PC-3 (cell line): ENCODE measurements around the gene APOE. TPM values are rescaled to one million over a fixed set of nuclear protein-coding genes. Genes with fewer than 3 reads are reported as not detected.

Experiments used
- ATAC-seq: fragments of 200-7000 bp; cut with Tn5 transposase; 2 replicates; pipeline ENCODE4 v1.9.1; 2020; ENCODE audit warnings: mild to moderate bottlenecking, moderate library complexity
- BruUV-seq: library from RNA; stranded (reverse); fragments of 400-500 nt; replicated peaks from 2 replicates; lab custom pipeline; 2021; lab: Mats Ljungman, UMichigan
- CTCF ChIA-PET: fragments of 300-600 bp; sonication (Branson Sonifier 250); formaldehyde crosslinking; loops from one replicate; lab custom pipeline; 2022; ENCODE audit warnings: antibody characterized with exemption; lab: Charles Lee
- POLR2A ChIA-PET: fragments of 300-600 bp; sonication (Branson Sonifier 250); formaldehyde crosslinking; loops from one replicate; lab custom pipeline; 2022; ENCODE audit warnings: antibody characterized with exemption; ENCODE audit not compliant: unreplicated experiment; lab: Charles Lee
- DNase-seq: peaks from one replicate; pipeline ENCODE4 v3.0.0-alpha.2; 2015
- H2AFZ ChIP-seq: fragments of 300-600 bp; sonication (generic); 2 replicates; pipeline ENCODE4 v1.6.0; 2016; ENCODE audit warnings: antibody characterized with exemption, low read length
- H3F3A ChIP-seq: fragments of 300-600 bp; sonication (generic); one replicate; pipeline ENCODE4 v1.6.0; 2017; ENCODE audit warnings: antibody characterized with exemption, low read length, control low read depth, mild to moderate bottlenecking; ENCODE audit not compliant: unreplicated experiment
- H3K27ac ChIP-seq: fragments of 300-600 bp; sonication (generic); 2 replicates; pipeline ENCODE4 v1.5.1; 2016; ENCODE audit warnings: mild to moderate bottlenecking, low read length
- H3K27me3 ChIP-seq: fragments of 300-600 bp; sonication (generic); 2 replicates; pipeline ENCODE4 v1.6.1; 2016; ENCODE audit warnings: low read length, mixed read lengths
- H3K36me3 ChIP-seq: fragments of 300-600 bp; sonication (generic); 2 replicates; pipeline ENCODE4 v1.6.1; 2016; ENCODE audit warnings: low read depth, mixed run types, low read length, mixed read lengths
- H3K4me1 ChIP-seq: fragments of 300-600 bp; sonication (generic); 2 replicates; pipeline ENCODE4 v1.5.1; 2016; ENCODE audit warnings: low read length; ENCODE audit not compliant: insufficient read depth
- H3K4me2 ChIP-seq: fragments of 300-600 bp; sonication (generic); 2 replicates; pipeline ENCODE4 v1.6.0; 2016; ENCODE audit warnings: low read length
- H3K4me3 ChIP-seq: fragments of 300-600 bp; sonication (generic); 2 replicates; pipeline ENCODE4 v1.5.1; 2016; ENCODE audit warnings: mild to moderate bottlenecking, low read length, mixed read lengths
- H3K79me2 ChIP-seq: fragments of 300-600 bp; sonication (generic); 2 replicates; pipeline ENCODE4 v1.6.1; 2017; ENCODE audit warnings: low read length, mixed read lengths
- H3K9ac ChIP-seq: fragments of 300-600 bp; sonication (generic); 2 replicates; pipeline ENCODE4 v1.6.0; 2016; ENCODE audit warnings: mild to moderate bottlenecking, low read length
- H3K9me2 ChIP-seq: fragments of 300-600 bp; sonication (generic); replicated peaks from 2 replicates; pipeline ENCODE4 v1.6.1; 2016; ENCODE audit warnings: mixed run types, low read length, mixed read lengths
- H3K9me3 ChIP-seq: fragments of 300-600 bp; sonication (generic); 2 replicates; pipeline ENCODE4 v1.6.1; 2016; ENCODE audit warnings: low read length, mixed read lengths
- H4K20me1 ChIP-seq: fragments of 300-600 bp; sonication (generic); 2 replicates; pipeline ENCODE4 v1.6.1; 2016; ENCODE audit warnings: low read length, mixed read lengths
- EZH2 ChIP-seq: fragments of 300-600 bp; sonication (generic); IDR thresholded peaks from one replicate; pipeline ENCODE4 v1.6.1; 2017; ENCODE audit warnings: antibody characterized with exemption, mild to moderate bottlenecking, low read length; ENCODE audit not compliant: unreplicated experiment
- EZH2phosphoT487 ChIP-seq: fragments of 300-600 bp; sonication (generic); IDR thresholded peaks from 2 replicates; pipeline ENCODE4 v1.6.1; 2018; ENCODE audit warnings: mild to moderate bottlenecking, antibody characterized with exemption, low read length, borderline replicate concordance
- intact Hi-C: fragments of 100-400 bp; cut with micrococcal nuclease; formaldehyde crosslinking; loops from 2 replicates; pipeline ENCODE4 v1.9.0; 2023
- total RNA-seq: library from RNA; depleted of rRNA; stranded (reverse); fragments of >200 nt; gene quantifications from 2 replicates; pipeline ENCODE4 v1.2.3, GENCODE V29; 2014
- TF ChIP-seq, protein P1 (sequence below): fragments of 300-600 bp; sonication (generic); conservative IDR thresholded peaks from 2 replicates; pipeline ENCODE4 v1.5.1; 2017; ENCODE audit warnings: antibody characterized with exemption, low read depth, mild to moderate bottlenecking, low read length

Gene APOE
- total RNA-seq, 1 experiment from 2014 or later: 3.6 TPM

DNA sequence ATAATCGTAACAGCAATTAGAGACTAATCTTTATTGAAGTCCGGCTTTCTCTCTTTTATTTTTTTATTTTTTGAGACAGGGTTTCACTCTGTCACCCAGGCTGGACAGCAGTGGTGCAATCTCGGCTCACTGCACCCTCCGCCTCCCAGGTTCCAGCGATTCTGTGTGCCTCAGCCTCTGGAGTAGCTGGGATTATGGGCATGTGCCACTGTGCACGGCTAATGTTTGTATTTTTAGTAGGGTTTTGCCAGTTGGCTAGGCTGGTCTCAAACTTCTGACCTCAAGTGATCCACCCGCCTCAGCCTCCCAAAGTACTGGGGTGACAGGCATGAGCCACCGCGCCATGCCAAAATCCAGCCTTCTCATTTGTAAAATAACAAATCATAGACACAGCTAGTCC lies 44.0 kb downstream of the APOE start:
- no peaks in the 10 kb centered on the region for H3K9me2 ChIP-seq

DNA sequence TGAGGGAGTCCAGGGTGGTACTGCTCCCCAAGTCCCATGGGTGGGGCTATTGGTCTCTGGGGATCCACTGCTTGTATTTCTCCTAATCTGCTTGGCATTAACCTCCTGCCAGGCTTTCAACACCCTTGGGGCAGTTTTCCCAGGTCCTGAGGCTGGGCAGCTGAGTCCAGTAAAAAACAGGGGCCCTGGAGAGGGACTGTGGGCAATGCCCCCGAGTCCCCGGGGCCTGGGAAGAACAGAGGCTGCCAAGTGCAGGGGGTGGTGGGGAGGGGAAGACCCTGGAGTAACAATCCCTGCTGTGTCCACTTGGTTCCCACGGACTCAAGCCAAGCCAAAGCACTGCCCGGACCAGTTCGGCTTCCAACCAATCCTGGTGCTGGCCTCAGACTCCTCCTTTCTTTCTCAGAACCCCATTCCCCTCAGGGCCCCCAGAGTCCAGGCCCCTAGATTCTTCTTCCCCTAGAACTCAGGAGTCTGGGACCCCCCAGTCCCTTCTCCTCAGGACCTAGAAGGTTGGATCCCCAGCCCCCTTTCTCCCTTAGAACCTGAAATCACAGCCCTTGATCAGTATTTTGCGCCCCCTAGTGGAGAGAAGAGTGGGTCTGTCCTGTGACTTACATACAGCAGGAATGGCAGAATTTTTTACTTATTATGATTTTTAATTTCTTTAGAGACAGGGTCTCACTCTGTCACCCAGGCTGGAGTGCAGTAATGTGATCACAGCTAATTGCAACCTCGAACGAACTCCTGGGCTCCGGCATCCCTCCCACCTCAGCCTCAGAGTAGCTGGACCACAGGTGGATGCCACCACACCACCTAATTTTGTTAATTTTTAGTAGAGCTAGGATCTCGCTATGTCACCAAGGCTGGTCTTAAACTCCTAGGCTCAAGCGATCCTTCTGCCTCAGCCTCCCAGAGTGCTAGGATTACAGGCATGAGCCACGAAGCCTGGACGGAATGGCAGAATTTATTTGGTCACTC lies 45.9 kb downstream of the APOE start:
- Histone ChIP-seq H3K4me1 (peaks cover 4% of the 10 kb centered on the region; the same call in 1 of the 2 replicates), H3K9me3 (no peaks in the 10 kb centered on the region), H3K79me2 (peaks cover 13% of the 10 kb centered on the region), H2AFZ (peak overlapping the region; percentile 71), H3K9ac (no peak overlapping the region), H3K36me3 (no peaks in the 10 kb centered on the region), H4K20me1 (0 out of 2 replicates have a peak, but pooled peaks cover 5% of the 10 kb centered on the region), H3K9me2 (no peaks in the 10 kb centered on the region), H3K4me3 (peak overlapping the region; percentile 4; the same call in 1 of the 2 replicates), H3F3A (no peaks in the 10 kb centered on the region), H3K27me3 (no peaks in the 10 kb centered on the region), H3K4me2 (peak overlapping the region; percentile 66), H3K27ac (no peak overlapping the region)
- CTCF ChIA-PET: no interaction called here
- ATAC-seq (peak; percentile 49), DNase-seq (peak; percentile 71)
- POLR2A ChIA-PET: no interaction called here
- TF ChIP-seq EZH2phosphoT487 (no peak), EZH2 (no peak)
- TF ChIP-seq, protein P1, sequence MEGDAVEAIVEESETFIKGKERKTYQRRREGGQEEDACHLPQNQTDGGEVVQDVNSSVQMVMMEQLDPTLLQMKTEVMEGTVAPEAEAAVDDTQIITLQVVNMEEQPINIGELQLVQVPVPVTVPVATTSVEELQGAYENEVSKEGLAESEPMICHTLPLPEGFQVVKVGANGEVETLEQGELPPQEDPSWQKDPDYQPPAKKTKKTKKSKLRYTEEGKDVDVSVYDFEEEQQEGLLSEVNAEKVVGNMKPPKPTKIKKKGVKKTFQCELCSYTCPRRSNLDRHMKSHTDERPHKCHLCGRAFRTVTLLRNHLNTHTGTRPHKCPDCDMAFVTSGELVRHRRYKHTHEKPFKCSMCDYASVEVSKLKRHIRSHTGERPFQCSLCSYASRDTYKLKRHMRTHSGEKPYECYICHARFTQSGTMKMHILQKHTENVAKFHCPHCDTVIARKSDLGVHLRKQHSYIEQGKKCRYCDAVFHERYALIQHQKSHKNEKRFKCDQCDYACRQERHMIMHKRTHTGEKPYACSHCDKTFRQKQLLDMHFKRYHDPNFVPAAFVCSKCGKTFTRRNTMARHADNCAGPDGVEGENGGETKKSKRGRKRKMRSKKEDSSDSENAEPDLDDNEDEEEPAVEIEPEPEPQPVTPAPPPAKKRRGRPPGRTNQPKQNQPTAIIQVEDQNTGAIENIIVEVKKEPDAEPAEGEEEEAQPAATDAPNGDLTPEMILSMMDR: peak; percentile 86
- BruUV-seq: no TSS peak
- intact Hi-C loops: loop anchor here (2.0 kb wide), 1 partner anchor 41 kb away; no protein-coding TSS in a partner anchor

More for the DNA sequence above, 44.0 kb downstream of the APOE start:
- DNase-seq (no peak), ATAC-seq (no peak)
- no peaks in the 10 kb centered on the region for H3F3A ChIP-seq
- H4K20me1 ChIP-seq: no peaks in the 10 kb centered on the region
- H3K27me3 ChIP-seq: no peaks in the 10 kb centered on the region
- CTCF ChIA-PET: no interaction called here
- no peaks in the 10 kb centered on the region for H3K36me3 ChIP-seq
- no peak overlapping the region for H3K27ac ChIP-seq
- no TSS peak for BruUV-seq
- H3K79me2 ChIP-seq: no peaks in the 10 kb centered on the region
- no peaks in the 10 kb centered on the region for H3K9me3 ChIP-seq
- H3K4me2 ChIP-seq: no peak overlapping the region
- intact Hi-C loops: no loop called here
- H3K4me3 ChIP-seq: no peak overlapping the region
- POLR2A ChIA-PET: no interaction called here
- no peak overlapping the region for H3K9ac ChIP-seq
- TF ChIP-seq, protein P1: no peak
- TF ChIP-seq EZH2 (no peak), EZH2phosphoT487 (no peak)
- no peaks in the 10 kb centered on the region for H3K4me1 ChIP-seq
- H2AFZ ChIP-seq: no peak overlapping the region

DNA sequence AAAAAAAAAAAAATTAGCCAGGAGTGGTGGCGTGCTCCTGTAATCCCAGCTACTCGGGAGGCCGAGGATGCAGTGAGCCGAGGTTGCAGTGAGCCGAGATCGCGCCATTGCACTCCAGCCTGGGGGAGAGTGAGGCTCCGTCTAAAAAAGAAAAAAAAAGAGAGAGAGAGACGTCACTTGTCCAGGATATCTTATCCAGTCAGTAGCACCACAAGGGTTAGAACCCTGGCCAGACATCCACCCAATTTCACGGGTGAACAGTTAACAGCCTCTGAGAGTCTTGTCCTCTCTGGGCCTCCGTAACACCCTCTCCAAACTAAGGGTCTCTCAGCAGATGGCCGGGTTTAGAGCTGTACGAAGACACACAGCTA lies 48.7 kb downstream of the APOE start:
- ChIA-PET POLR2A (no interaction called here), CTCF (no interaction called here)
- Histone ChIP-seq H3K36me3 (no peaks in the 10 kb centered on the region), H3K9me3 (no peaks in the 10 kb centered on the region), H2AFZ (peak overlapping the region; percentile 98), H3K27me3 (no peaks in the 10 kb centered on the region), H3K9ac (peak overlapping the region; percentile 97), H3F3A (no peaks in the 10 kb centered on the region), H3K27ac (peak overlapping the region; percentile 92), H3K4me3 (peak overlapping the region; percentile 95), H4K20me1 (peaks cover 22% of the 10 kb centered on the region; the same call in 1 of the 2 replicates), H3K79me2 (peaks cover 41% of the 10 kb centered on the region), H3K4me2 (peak overlapping the region; percentile 99), H3K4me1 (peaks cover 11% of the 10 kb centered on the region; the same call in 1 of the 2 replicates), H3K9me2 (no peaks in the 10 kb centered on the region)
- no TSS peak for BruUV-seq
- intact Hi-C loops: no loop called here
- ATAC-seq (no peak), DNase-seq (no peak)
- TF ChIP-seq, protein P1: no peak
- no peak for TF ChIP-seq EZH2phosphoT487
- no peak for TF ChIP-seq EZH2
